ENCODE data around the gene GPT2. TPM values are rescaled to one million over a fixed set of nuclear protein-coding genes. Genes with fewer than 3 reads are reported as not detected.
A peak's percentile ranks its signal among the peaks of the same experiment; 100 is the strongest.

The GPT2 gene
- total RNA-seq, 1 experiment from 2014 or later = 12.7 TPM

- DNase-seq (ENCODE audit: low read depth, low spot score) (no peak), ATAC-seq (no peak)
- in situ Hi-C loops (cut with HindIII; ENCODE audit: low pct_unique_long_range_greater_than_20kb, low sequenced_read_pairs) = no loop called here
- H3K4me3 ChIP-seq (ENCODE audit: low read depth in 2 of 2, low read length in 2 of 2) = no peak overlapping the region
- H3K9me3 ChIP-seq (ENCODE audit: control insufficient read depth, insufficient read depth, low read depth, low read length) = no peaks in the 10 kb centered on the region
- intact Hi-C loops (cut with micrococcal nuclease; ENCODE audit: unreplicated experiment) = no loop called here
- peaks cover 14% of the 10 kb centered on the region for H3K4me1 ChIP-seq (ENCODE audit: control insufficient read depth, insufficient read depth, low read length)
- H3K36me3 ChIP-seq (ENCODE audit: control insufficient read depth, insufficient read depth, low read length) = peaks cover 6% of the 10 kb centered on the region; the same call in 1 of the 2 replicates
- TF ChIP-seq CTCF (IDR thresholded peaks at IDR 0.05) (no peak), TCF7L2 (IDR thresholded peaks at IDR 0.05; ENCODE audit: low read depth, low read length) (no peak), SIN3A (IDR thresholded peaks at IDR 0.05; ENCODE audit: borderline replicate concordance, insufficient read depth, low read depth, low read length) (no peak), REST (IDR thresholded peaks at IDR 0.05; ENCODE audit: insufficient read depth in 1 of 2, low read depth in 2 of 2, low read length in 1 of 2) (no peak), POLR2AphosphoS5 (IDR thresholded peaks at IDR 0.05; ENCODE audit: low read depth, low read length) (no peak)
- no TSS peak for BruUV-seq (replicated peaks)
- H3K27me3 ChIP-seq (ENCODE audit: control insufficient read depth, insufficient read depth, low read length) = no peaks in the 10 kb centered on the region
- H3K27ac ChIP-seq (ENCODE audit: low read length) = peak overlapping the region; percentile 48; the same call in 1 of the 2 replicates
- POLR2A ChIA-PET = no interaction called here
- CTCF ChIA-PET = no interaction called here
Measured at GRCh38 chr16:46976550-46976949, 92.4 kb downstream of the GPT2 start.

Other genes with a start within 250 kb of the GPT2 start
- 86.8 TPM for gene VPS35, start 195.2 kb upstream of the GPT2 start, total RNA-seq (2021; ENCODE audit: unreplicated experiment)
- gene ORC6, start 194.7 kb upstream of the GPT2 start, total RNA-seq (2021; ENCODE audit: unreplicated experiment) = 33.5 TPM
- gene MYLK3, start 136.0 kb upstream of the GPT2 start, total RNA-seq (2021; ENCODE audit: unreplicated experiment) = 0.31 TPM
- gene C16orf87, start 53.2 kb upstream of the GPT2 start, total RNA-seq (2021; ENCODE audit: unreplicated experiment) = 8.7 TPM
- 49.4 TPM for gene DNAJA2, start 89.3 kb downstream of the GPT2 start, total RNA-seq (2021; ENCODE audit: unreplicated experiment)